ENCODE results near the gene EPHB1.
A peak's percentile ranks its signal among the peaks of the same experiment; 100 is the strongest.

The EPHB1 gene

GRCh38 chr3:134864636-134865035 is 69.6 kb downstream of the EPHB1 start:
- H3K4me3 ChIP-seq (replicated peaks; ENCODE audit: insufficient read depth, low read length): no peak overlapping the region

GRCh38 chr3:134867277-134867676 is 72.2 kb downstream of the EPHB1 start:
- no peaks in the 10 kb centered on the region for H3K27me3 ChIP-seq (ENCODE audit: insufficient read depth, poor library complexity, severe bottlenecking)

More at GRCh38 chr3:134864636-134865035, 69.6 kb downstream of the EPHB1 start:
- H3K27me3 ChIP-seq (ENCODE audit: insufficient read depth, poor library complexity, severe bottlenecking): no peaks in the 10 kb centered on the region
- DNase-seq (ENCODE audit: low read depth in 1 of 2, low spot score in 1 of 2): peak; percentile 15 to 27
- H3K27ac ChIP-seq (replicated peaks): no peak overlapping the region
- TF ChIP-seq POLR2AphosphoS5 (IDR thresholded peaks at IDR 0.05; ENCODE audit: low read depth) (no peak), SPI1 (IDR thresholded peaks at IDR 0.05; ENCODE audit: borderline replicate concordance, low read depth) (0 out of 2 replicates have a peak, but pooled peaks have one; percentile 24), REST (IDR thresholded peaks at IDR 0.05; ENCODE audit: insufficient replicate concordance, low read depth) (no peak)

GRCh38 chr3:134869153-134869726 is 74.2 kb downstream of the EPHB1 start:
- DNase-seq (ENCODE audit: low read depth in 1 of 2, low spot score in 1 of 2): no peak
- no peak for TF ChIP-seq POLR2AphosphoS5 (IDR thresholded peaks at IDR 0.05; ENCODE audit: low read depth)
- TF ChIP-seq SPI1 (IDR thresholded peaks at IDR 0.05; ENCODE audit: borderline replicate concordance, low read depth): no peak
- TF ChIP-seq CTCF (IDR thresholded peaks at IDR 0.05; ENCODE audit: insufficient read depth, low read length): no peak
- H3K27ac ChIP-seq (replicated peaks): no peak overlapping the region
- H3K27me3 ChIP-seq (ENCODE audit: insufficient read depth, poor library complexity, severe bottlenecking): no peaks in the 10 kb centered on the region
- no peak overlapping the region for H3K4me3 ChIP-seq (replicated peaks; ENCODE audit: insufficient read depth, low read length)

More at GRCh38 chr3:134867277-134867676, 72.2 kb downstream of the EPHB1 start:
- H3K27ac ChIP-seq (replicated peaks): no peak overlapping the region
- no peak for DNase-seq (ENCODE audit: low read depth in 1 of 2, low spot score in 1 of 2)
- TF ChIP-seq GABPA (IDR thresholded peaks at IDR 0.05; ENCODE audit: low read depth) (no peak), POLR2AphosphoS5 (IDR thresholded peaks at IDR 0.05; ENCODE audit: low read depth) (no peak), SPI1 (IDR thresholded peaks at IDR 0.05; ENCODE audit: borderline replicate concordance, low read depth) (no peak), CTCF (IDR thresholded peaks at IDR 0.05; ENCODE audit: insufficient read depth, low read length) (no peak), REST (IDR thresholded peaks at IDR 0.05; ENCODE audit: insufficient replicate concordance, low read depth) (no peak)
- H3K4me3 ChIP-seq (replicated peaks; ENCODE audit: insufficient read depth, low read length): no peak overlapping the region

DNA sequence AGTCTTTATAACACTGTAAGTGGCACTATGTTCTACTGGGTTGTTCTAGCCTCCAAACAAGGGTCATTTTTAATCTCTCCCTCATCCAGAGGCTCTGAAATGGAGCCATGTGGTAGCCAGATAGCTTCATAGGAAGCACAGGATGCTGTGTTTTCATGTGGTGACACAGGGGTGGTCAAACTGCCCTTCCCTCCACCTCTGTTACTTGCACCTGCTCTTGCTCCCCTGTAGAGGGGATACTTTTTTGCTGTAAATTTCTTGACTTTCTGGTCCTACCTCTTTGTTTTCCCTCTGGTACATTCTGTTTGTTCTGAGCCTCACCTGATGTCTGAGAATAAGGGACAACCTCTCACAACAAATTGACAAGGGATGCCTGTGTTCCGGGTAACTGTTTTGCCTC is 76.8 kb downstream of the EPHB1 start:
- DNase-seq (ENCODE audit: low read depth in 1 of 2, low spot score in 1 of 2): no peak
- Histone ChIP-seq H3K27ac (replicated peaks) (no peak overlapping the region), H3K4me3 (replicated peaks; ENCODE audit: insufficient read depth, low read length) (no peak overlapping the region), H3K27me3 (ENCODE audit: insufficient read depth, poor library complexity, severe bottlenecking) (no peaks in the 10 kb centered on the region)
- TF ChIP-seq REST (IDR thresholded peaks at IDR 0.05; ENCODE audit: insufficient replicate concordance, low read depth) (no peak), GABPA (IDR thresholded peaks at IDR 0.05; ENCODE audit: low read depth) (no peak), SPI1 (IDR thresholded peaks at IDR 0.05; ENCODE audit: borderline replicate concordance, low read depth) (no peak), CTCF (IDR thresholded peaks at IDR 0.05; ENCODE audit: insufficient read depth, low read length) (no peak), POLR2AphosphoS5 (IDR thresholded peaks at IDR 0.05; ENCODE audit: low read depth) (no peak)
